Measurements from ENCODE around the gene DENND6B.

Gene DENND6B

GRCh38 chr22:50303848-50304527 lies 22.8 kb downstream of the DENND6B start:
- DNase-seq (ENCODE audit: low spot score), result no peak

GRCh38 chr22:50303515-50303847 lies 23.3 kb downstream of the DENND6B start:
- DNase-seq (ENCODE audit: low spot score), result no peak

GRCh38 chr22:50302564-50302963 lies 24.2 kb downstream of the DENND6B start:
- no peak for DNase-seq (ENCODE audit: low spot score)

- DNase-seq (ENCODE audit: low spot score), result no peak
Measured at GRCh38 chr22:50302041-50302541, 24.7 kb downstream of the DENND6B start.

- no peak for DNase-seq (ENCODE audit: low spot score)
Measured at GRCh38 chr22:50301581-50301991, 25.2 kb downstream of the DENND6B start.

GRCh38 chr22:50300620-50301257 lies 26.1 kb downstream of the DENND6B start:
- no peak for DNase-seq (ENCODE audit: low spot score)

GRCh38 chr22:50299785-50300619 lies 26.8 kb downstream of the DENND6B start:
- no peak for DNase-seq (ENCODE audit: low spot score)

GRCh38 chr22:50298937-50299784 lies 27.7 kb downstream of the DENND6B start:
- no peak for DNase-seq (ENCODE audit: low spot score)

GRCh38 chr22:50298266-50298637 lies 28.6 kb downstream of the DENND6B start:
- no peak for DNase-seq (ENCODE audit: low spot score)

- no peak for DNase-seq (ENCODE audit: low spot score)
Measured at GRCh38 chr22:50297510-50298265, 29.1 kb downstream of the DENND6B start.

GRCh38 chr22:50296658-50297490 lies 29.9 kb downstream of the DENND6B start:
- no peak for DNase-seq (ENCODE audit: low spot score)

GRCh38 chr22:50294319-50294656 lies 32.5 kb downstream of the DENND6B start:
- DNase-seq (ENCODE audit: low spot score), result no peak

- DNase-seq (ENCODE audit: low spot score), result no peak
Measured at GRCh38 chr22:50293441-50294318, 33.1 kb downstream of the DENND6B start.

- DNase-seq (ENCODE audit: low spot score), result no peak
Measured at GRCh38 chr22:50292643-50293440, 34.0 kb downstream of the DENND6B start.

GRCh38 chr22:50289942-50290630 lies 36.7 kb downstream of the DENND6B start:
- no peak for DNase-seq (ENCODE audit: low spot score)

GRCh38 chr22:50289151-50289941 lies 37.5 kb downstream of the DENND6B start:
- DNase-seq (ENCODE audit: low spot score), result no peak

- DNase-seq (ENCODE audit: low spot score), result no peak
Measured at GRCh38 chr22:50287731-50288130, 39.1 kb downstream of the DENND6B start.
